ENCODE results near the gene OPCML.

Gene OPCML

GRCh38 chr11:132564091-132564885 is 968.0 kb downstream of the OPCML start:
- H3K9me3 ChIP-seq (ENCODE audit: low read length): no peaks in the 10 kb centered on the region
- H3K9me2 ChIP-seq (ENCODE audit: low read depth, low read length): no peaks in the 10 kb centered on the region
- no peaks in the 10 kb centered on the region for H3K36me3 ChIP-seq (ENCODE audit: insufficient read depth, low read length)
- no peaks in the 10 kb centered on the region for H3K27me3 ChIP-seq (ENCODE audit: insufficient read depth, low read length)
- TF ChIP-seq EZH2 (IDR thresholded peaks at IDR 0.05; ENCODE audit: borderline replicate concordance, low read length) (no peak), CTCF (IDR thresholded peaks at IDR 0.05; ENCODE audit: low read length) (no peak)
- H3K4me1 ChIP-seq (ENCODE audit: insufficient read depth, low read length, severe bottlenecking): no peaks in the 10 kb centered on the region
- no peak overlapping the region for H3K27ac ChIP-seq (ENCODE audit: low read depth, low read length, poor library complexity, severe bottlenecking)
- H3F3A ChIP-seq (ENCODE audit: insufficient read depth, low read length): no peaks in the 10 kb centered on the region
- H3K9ac ChIP-seq (ENCODE audit: low read length): no peak overlapping the region
- H3K4me2 ChIP-seq (ENCODE audit: low read length): no peak overlapping the region
- no peak overlapping the region for H2AFZ ChIP-seq (ENCODE audit: low read length)
- H4K20me1 ChIP-seq (ENCODE audit: insufficient read depth, low read length): no peaks in the 10 kb centered on the region
- H3K79me2 ChIP-seq (ENCODE audit: insufficient read depth, low read length): no peaks in the 10 kb centered on the region
- H3K4me3 ChIP-seq (ENCODE audit: low read depth, low read length, poor library complexity, severe bottlenecking): no peak overlapping the region

GRCh38 chr11:132563050-132563449 is 969.3 kb downstream of the OPCML start:
- Histone ChIP-seq H3K9ac (ENCODE audit: low read length) (no peak overlapping the region), H3K27me3 (ENCODE audit: insufficient read depth, low read length) (no peaks in the 10 kb centered on the region), H4K20me1 (ENCODE audit: insufficient read depth, low read length) (no peaks in the 10 kb centered on the region), H3K4me3 (ENCODE audit: low read depth, low read length, poor library complexity, severe bottlenecking) (no peak overlapping the region), H3K4me1 (ENCODE audit: insufficient read depth, low read length, severe bottlenecking) (no peaks in the 10 kb centered on the region), H2AFZ (ENCODE audit: low read length) (no peak overlapping the region), H3K27ac (ENCODE audit: low read depth, low read length, poor library complexity, severe bottlenecking) (no peak overlapping the region), H3K36me3 (ENCODE audit: insufficient read depth, low read length) (no peaks in the 10 kb centered on the region), H3F3A (ENCODE audit: insufficient read depth, low read length) (no peaks in the 10 kb centered on the region), H3K9me3 (ENCODE audit: low read length) (no peaks in the 10 kb centered on the region), H3K4me2 (ENCODE audit: low read length) (no peak overlapping the region), H3K9me2 (ENCODE audit: low read depth, low read length) (no peaks in the 10 kb centered on the region), H3K79me2 (ENCODE audit: insufficient read depth, low read length) (no peaks in the 10 kb centered on the region)
- TF ChIP-seq EZH2 (IDR thresholded peaks at IDR 0.05; ENCODE audit: borderline replicate concordance, low read length): no peak
- no peak for TF ChIP-seq CTCF (IDR thresholded peaks at IDR 0.05; ENCODE audit: low read length)

GRCh38 chr11:132561937-132562336 is 970.4 kb downstream of the OPCML start:
- Histone ChIP-seq H3K36me3 (ENCODE audit: insufficient read depth, low read length) (no peaks in the 10 kb centered on the region), H2AFZ (ENCODE audit: low read length) (no peak overlapping the region), H3K4me1 (ENCODE audit: insufficient read depth, low read length, severe bottlenecking) (no peaks in the 10 kb centered on the region), H3K9me3 (ENCODE audit: low read length) (no peaks in the 10 kb centered on the region), H3K27me3 (ENCODE audit: insufficient read depth, low read length) (no peaks in the 10 kb centered on the region), H3K27ac (ENCODE audit: low read depth, low read length, poor library complexity, severe bottlenecking) (no peak overlapping the region), H3K79me2 (ENCODE audit: insufficient read depth, low read length) (no peaks in the 10 kb centered on the region), H3K4me2 (ENCODE audit: low read length) (no peak overlapping the region), H4K20me1 (ENCODE audit: insufficient read depth, low read length) (no peaks in the 10 kb centered on the region), H3F3A (ENCODE audit: insufficient read depth, low read length) (no peaks in the 10 kb centered on the region), H3K9me2 (ENCODE audit: low read depth, low read length) (no peaks in the 10 kb centered on the region), H3K9ac (ENCODE audit: low read length) (no peak overlapping the region), H3K4me3 (ENCODE audit: low read depth, low read length, poor library complexity, severe bottlenecking) (no peak overlapping the region)
- no peak for TF ChIP-seq CTCF (IDR thresholded peaks at IDR 0.05; ENCODE audit: low read length)
- no peak for TF ChIP-seq EZH2 (IDR thresholded peaks at IDR 0.05; ENCODE audit: borderline replicate concordance, low read length)

Data from OCI-LY1 (cell line).